Type B pancreatic cell (in vitro differentiated cells): ENCODE data around the gene MTR. TPM values are rescaled to one million over a fixed set of nuclear protein-coding genes. Genes with fewer than 3 reads are reported as not detected.

ENCODE experiments used
- DNase-seq: peaks from one replicate; pipeline ENCODE4 v3.0.0; 2021; ENCODE audit warnings: mixed read lengths; ENCODE audit not compliant: unreplicated experiment; ENCODE audit errors: extremely low spot score
- H3K27ac Mint-ChIP-seq: 2 replicates; pipeline ENCODE4 v1.8.0; 2021; ENCODE audit warnings: mild to moderate bottlenecking, mixed read lengths
- H3K27me3 Mint-ChIP-seq: 2 replicates; pipeline ENCODE4 v1.8.0; 2021; ENCODE audit warnings: mixed read lengths
- H3K36me3 Mint-ChIP-seq: 2 replicates; pipeline ENCODE4 v1.8.0; 2021; ENCODE audit warnings: mixed read lengths
- H3K4me1 Mint-ChIP-seq: one replicate; pipeline ENCODE4 v1.8.0; 2021; ENCODE audit warnings: mixed read lengths; ENCODE audit not compliant: unreplicated experiment
- H3K4me3 Mint-ChIP-seq: 2 replicates; pipeline ENCODE4 v1.8.0; 2021; ENCODE audit warnings: mild to moderate bottlenecking, mixed read lengths
- H3K9me3 Mint-ChIP-seq: 2 replicates; pipeline ENCODE4 v1.8.0; 2021; ENCODE audit warnings: mixed read lengths
- CTCF ChIP-seq: fragments of 200-600 bp; sonication (generic); conservative IDR thresholded peaks from 2 replicates; pipeline ENCODE4 v1.5.0; 2021; ENCODE audit warnings: antibody characterized with exemption, mild to moderate bottlenecking
- total RNA-seq: library from RNA; stranded (reverse); gene quantifications from 2 replicates; pipeline ENCODE4 v1.2.1, GENCODE V29; 2021; ENCODE audit warnings: low replicate concordance

The MTR gene
- total RNA-seq, 1 donor from 2014 or later, result 44.1 TPM

- no peak overlapping the region for H3K27ac Mint-ChIP-seq
- no peak for DNase-seq
- peaks cover 4% of the 10 kb centered on the region for H3K36me3 Mint-ChIP-seq
- H3K4me3 Mint-ChIP-seq, result no peak overlapping the region
- peaks cover 11% of the 10 kb centered on the region for H3K4me1 Mint-ChIP-seq
- H3K9me3 Mint-ChIP-seq, result no peaks in the 10 kb centered on the region
- TF ChIP-seq CTCF, result no peak
- no peaks in the 10 kb centered on the region for H3K27me3 Mint-ChIP-seq
Measured at GRCh38 chr1:236762410-236762809, 32.7 kb upstream of the MTR start.

GRCh38 chr1:236765831-236766230 lies 29.3 kb upstream of the MTR start:
- DNase-seq, result no peak
- no peaks in the 10 kb centered on the region for H3K27me3 Mint-ChIP-seq
- peaks cover 3% of the 10 kb centered on the region for H3K36me3 Mint-ChIP-seq
- no peak for TF ChIP-seq CTCF
- peaks cover 7% of the 10 kb centered on the region for H3K4me1 Mint-ChIP-seq
- H3K4me3 Mint-ChIP-seq, result no peak overlapping the region
- no peaks in the 10 kb centered on the region for H3K9me3 Mint-ChIP-seq
- no peak overlapping the region for H3K27ac Mint-ChIP-seq

GRCh38 chr1:236766506-236766905 lies 28.6 kb upstream of the MTR start:
- H3K27me3 Mint-ChIP-seq, result no peaks in the 10 kb centered on the region
- TF ChIP-seq CTCF, result no peak
- H3K9me3 Mint-ChIP-seq, result no peaks in the 10 kb centered on the region
- DNase-seq, result no peak
- H3K36me3 Mint-ChIP-seq, result no peaks in the 10 kb centered on the region
- H3K4me1 Mint-ChIP-seq, result peaks cover under 1% of the 10 kb centered on the region
- H3K4me3 Mint-ChIP-seq, result no peak overlapping the region
- no peak overlapping the region for H3K27ac Mint-ChIP-seq

- DNase-seq, result no peak
- no peak overlapping the region for H3K4me3 Mint-ChIP-seq
- H3K9me3 Mint-ChIP-seq, result no peaks in the 10 kb centered on the region
- no peaks in the 10 kb centered on the region for H3K36me3 Mint-ChIP-seq
- no peak for TF ChIP-seq CTCF
- no peak overlapping the region for H3K27ac Mint-ChIP-seq
- no peaks in the 10 kb centered on the region for H3K27me3 Mint-ChIP-seq
- H3K4me1 Mint-ChIP-seq, result no peaks in the 10 kb centered on the region
Measured at GRCh38 chr1:236767276-236767675, 27.8 kb upstream of the MTR start.

GRCh38 chr1:236768601-236769000 lies 26.5 kb upstream of the MTR start:
- no peaks in the 10 kb centered on the region for H3K27me3 Mint-ChIP-seq
- H3K27ac Mint-ChIP-seq, result no peak overlapping the region
- no peaks in the 10 kb centered on the region for H3K9me3 Mint-ChIP-seq
- no peaks in the 10 kb centered on the region for H3K36me3 Mint-ChIP-seq
- DNase-seq, result no peak
- H3K4me1 Mint-ChIP-seq, result no peaks in the 10 kb centered on the region
- no peak for TF ChIP-seq CTCF
- H3K4me3 Mint-ChIP-seq, result no peak overlapping the region

GRCh38 chr1:236773919-236774318 lies 21.2 kb upstream of the MTR start:
- H3K4me3 Mint-ChIP-seq, result no peak overlapping the region
- no peaks in the 10 kb centered on the region for H3K4me1 Mint-ChIP-seq
- TF ChIP-seq CTCF, result no peak
- no peak overlapping the region for H3K27ac Mint-ChIP-seq
- H3K9me3 Mint-ChIP-seq, result peaks cover under 1% of the 10 kb centered on the region
- no peaks in the 10 kb centered on the region for H3K36me3 Mint-ChIP-seq
- H3K27me3 Mint-ChIP-seq, result no peaks in the 10 kb centered on the region
- DNase-seq, result no peak
